ENCODE data around the gene CMTM5. TPM values are rescaled to one million over a fixed set of nuclear protein-coding genes. Genes with fewer than 3 reads are reported as not detected.

The CMTM5 gene
- not detected in 2 replicates for total RNA-seq (2014; rRNA removed; shearing (Covaris generic))

GRCh38 chr14:23376482-23377197 is at the start of gene CMTM5:
CMTM5 (plus strand) TSS chr14:23377046; CDS start chr14:23377252, 206 bp downstream.
- no peak for DNase-seq (ENCODE audit: low read depth)

- DNase-seq (ENCODE audit: low read depth) = peak; percentile 72
Observed at GRCh38 chr14:23327947-23328744, 48.7 kb upstream of the CMTM5 start.

- DNase-seq (ENCODE audit: low read depth) = no peak
Observed at GRCh38 chr14:23335623-23336022, 41.2 kb upstream of the CMTM5 start.

GRCh38 chr14:23339506-23340268 is 37.2 kb upstream of the CMTM5 start:
- DNase-seq (ENCODE audit: low read depth) = no peak

- DNase-seq (ENCODE audit: low read depth) = no peak
Observed at GRCh38 chr14:23344481-23344880, 32.4 kb upstream of the CMTM5 start.

- DNase-seq (ENCODE audit: low read depth) = no peak
Observed at GRCh38 chr14:23345987-23346692, 30.7 kb upstream of the CMTM5 start.

GRCh38 chr14:23346693-23347405 is 30.0 kb upstream of the CMTM5 start:
- DNase-seq (ENCODE audit: low read depth) = no peak

- DNase-seq (ENCODE audit: low read depth) = no peak
Observed at GRCh38 chr14:23347406-23348296, 29.2 kb upstream of the CMTM5 start.

GRCh38 chr14:23348297-23348655 is 28.6 kb upstream of the CMTM5 start:
- DNase-seq (ENCODE audit: low read depth) = no peak

- no peak for DNase-seq (ENCODE audit: low read depth)
Observed at GRCh38 chr14:23349156-23349845, 27.5 kb upstream of the CMTM5 start.

- DNase-seq (ENCODE audit: low read depth) = no peak
Observed at GRCh38 chr14:23351681-23352505, 25.0 kb upstream of the CMTM5 start.

- peak; percentile 72 for DNase-seq (ENCODE audit: low read depth)
Observed at GRCh38 chr14:23352506-23353432, 24.1 kb upstream of the CMTM5 start, which contains the start of gene SLC22A17. SLC22A17 (minus strand) TSS chr14:23352887.

- no peak for DNase-seq (ENCODE audit: low read depth)
Observed at GRCh38 chr14:23353433-23353780, 23.4 kb upstream of the CMTM5 start.

GRCh38 chr14:23354990-23355389 is 21.9 kb upstream of the CMTM5 start:
- DNase-seq (ENCODE audit: low read depth) = no peak

GRCh38 chr14:23355871-23356435 is 20.9 kb upstream of the CMTM5 start:
- DNase-seq (ENCODE audit: low read depth) = no peak

- no peak for DNase-seq (ENCODE audit: low read depth)
Observed at GRCh38 chr14:23356662-23357061, 20.2 kb upstream of the CMTM5 start.

GRCh38 chr14:23357261-23357660 is 19.6 kb upstream of the CMTM5 start:
- DNase-seq (ENCODE audit: low read depth) = no peak
